ENCODE measurements around the gene EHD1. TPM values are rescaled to one million over a fixed set of nuclear protein-coding genes. Genes with fewer than 3 reads are reported as not detected.

EHD1 gene
- total RNA-seq, 1 donor = 183 TPM

GRCh38 chr11:64915376-64915887, 37.0 kb upstream of the EHD1 start:
- no peaks in the 10 kb centered on the region for H3K27me3 ChIP-seq (ENCODE audit: insufficient read depth, low read length)
- H3K4me1 ChIP-seq (ENCODE audit: insufficient read depth, low read length) = peaks cover 24% of the 10 kb centered on the region
- no peak overlapping the region for H3K4me3 ChIP-seq (ENCODE audit: low read length)
- H3K9me3 ChIP-seq (ENCODE audit: low read depth, low read length) = no peaks in the 10 kb centered on the region

- no peak overlapping the region for H3K4me3 ChIP-seq (ENCODE audit: low read length)
- H3K9me3 ChIP-seq (ENCODE audit: low read depth, low read length) = no peaks in the 10 kb centered on the region
- no peaks in the 10 kb centered on the region for H3K27me3 ChIP-seq (ENCODE audit: insufficient read depth, low read length)
- H3K4me1 ChIP-seq (ENCODE audit: insufficient read depth, low read length) = peaks cover 24% of the 10 kb centered on the region
Observed at GRCh38 chr11:64914123-64914522, 35.7 kb upstream of the EHD1 start.

- no peaks in the 10 kb centered on the region for H3K9me3 ChIP-seq (ENCODE audit: low read depth, low read length)
- H3K27me3 ChIP-seq (ENCODE audit: insufficient read depth, low read length) = no peaks in the 10 kb centered on the region
- peaks cover 24% of the 10 kb centered on the region for H3K4me1 ChIP-seq (ENCODE audit: insufficient read depth, low read length)
- H3K4me3 ChIP-seq (ENCODE audit: low read length) = no peak overlapping the region
Observed at GRCh38 chr11:64913171-64913727, 34.8 kb upstream of the EHD1 start.

- Histone ChIP-seq H3K4me1 (ENCODE audit: insufficient read depth, low read length) (peaks cover 15% of the 10 kb centered on the region), H3K4me3 (ENCODE audit: low read length) (no peak overlapping the region), H3K27me3 (ENCODE audit: insufficient read depth, low read length) (no peaks in the 10 kb centered on the region), H3K9me3 (ENCODE audit: low read depth, low read length) (no peaks in the 10 kb centered on the region)
Observed at GRCh38 chr11:64911689-64912088, 33.3 kb upstream of the EHD1 start.

- H3K4me1 ChIP-seq (ENCODE audit: insufficient read depth, low read length) = peaks cover 12% of the 10 kb centered on the region
- H3K9me3 ChIP-seq (ENCODE audit: low read depth, low read length) = no peaks in the 10 kb centered on the region
- no peaks in the 10 kb centered on the region for H3K27me3 ChIP-seq (ENCODE audit: insufficient read depth, low read length)
- no peak overlapping the region for H3K4me3 ChIP-seq (ENCODE audit: low read length)
Observed at GRCh38 chr11:64911142-64911541, 32.7 kb upstream of the EHD1 start.

- Histone ChIP-seq H3K4me3 (ENCODE audit: low read length) (no peak overlapping the region), H3K27me3 (ENCODE audit: insufficient read depth, low read length) (no peaks in the 10 kb centered on the region), H3K9me3 (ENCODE audit: low read depth, low read length) (no peaks in the 10 kb centered on the region), H3K4me1 (ENCODE audit: insufficient read depth, low read length) (peaks cover 6% of the 10 kb centered on the region)
Observed at GRCh38 chr11:64910451-64911093, 32.2 kb upstream of the EHD1 start.

GRCh38 chr11:64909653-64910343, 31.4 kb upstream of the EHD1 start:
- Histone ChIP-seq H3K4me3 (ENCODE audit: low read length) (no peak overlapping the region), H3K27me3 (ENCODE audit: insufficient read depth, low read length) (no peaks in the 10 kb centered on the region), H3K4me1 (ENCODE audit: insufficient read depth, low read length) (no peaks in the 10 kb centered on the region), H3K9me3 (ENCODE audit: low read depth, low read length) (no peaks in the 10 kb centered on the region)

GRCh38 chr11:64908766-64909165, 30.3 kb upstream of the EHD1 start:
- no peaks in the 10 kb centered on the region for H3K4me1 ChIP-seq (ENCODE audit: insufficient read depth, low read length)
- no peak overlapping the region for H3K4me3 ChIP-seq (ENCODE audit: low read length)
- H3K27me3 ChIP-seq (ENCODE audit: insufficient read depth, low read length) = no peaks in the 10 kb centered on the region
- no peaks in the 10 kb centered on the region for H3K9me3 ChIP-seq (ENCODE audit: low read depth, low read length)

GRCh38 chr11:64906314-64906635, 27.9 kb upstream of the EHD1 start:
- H3K4me1 ChIP-seq (ENCODE audit: insufficient read depth, low read length) = no peaks in the 10 kb centered on the region
- H3K27me3 ChIP-seq (ENCODE audit: insufficient read depth, low read length) = no peaks in the 10 kb centered on the region
- no peaks in the 10 kb centered on the region for H3K9me3 ChIP-seq (ENCODE audit: low read depth, low read length)

GRCh38 chr11:64905516-64906313, 27.3 kb upstream of the EHD1 start:
- Histone ChIP-seq H3K4me3 (ENCODE audit: low read length) (no peak overlapping the region), H3K4me1 (ENCODE audit: insufficient read depth, low read length) (no peaks in the 10 kb centered on the region), H3K27me3 (ENCODE audit: insufficient read depth, low read length) (no peaks in the 10 kb centered on the region), H3K9me3 (ENCODE audit: low read depth, low read length) (no peaks in the 10 kb centered on the region)

More at GRCh38 chr11:64906314-64906635, 27.9 kb upstream of the EHD1 start:
- no peak overlapping the region for H3K4me3 ChIP-seq (ENCODE audit: low read length)

GRCh38 chr11:64903291-64903833, 24.9 kb upstream of the EHD1 start:
- no peaks in the 10 kb centered on the region for H3K27me3 ChIP-seq (ENCODE audit: insufficient read depth, low read length)
- no peaks in the 10 kb centered on the region for H3K9me3 ChIP-seq (ENCODE audit: low read depth, low read length)
- peaks cover 8% of the 10 kb centered on the region for H3K4me1 ChIP-seq (ENCODE audit: insufficient read depth, low read length)
- no peak overlapping the region for H3K4me3 ChIP-seq (ENCODE audit: low read length)

GRCh38 chr11:64902102-64902900, 23.9 kb upstream of the EHD1 start:
- Histone ChIP-seq H3K4me1 (ENCODE audit: insufficient read depth, low read length) (peaks cover 8% of the 10 kb centered on the region), H3K27me3 (ENCODE audit: insufficient read depth, low read length) (no peaks in the 10 kb centered on the region), H3K4me3 (ENCODE audit: low read length) (no peak overlapping the region), H3K9me3 (ENCODE audit: low read depth, low read length) (no peaks in the 10 kb centered on the region)

- no peaks in the 10 kb centered on the region for H3K27me3 ChIP-seq (ENCODE audit: insufficient read depth, low read length)
Observed at GRCh38 chr11:64900774-64901173, 22.4 kb upstream of the EHD1 start.

GRCh38 chr11:64900263-64900678, 21.9 kb upstream of the EHD1 start:
- H3K27me3 ChIP-seq (ENCODE audit: insufficient read depth, low read length) = no peaks in the 10 kb centered on the region

More at GRCh38 chr11:64900774-64901173, 22.4 kb upstream of the EHD1 start:
- Histone ChIP-seq H3K9me3 (ENCODE audit: low read depth, low read length) (no peaks in the 10 kb centered on the region), H3K4me1 (ENCODE audit: insufficient read depth, low read length) (peaks cover 8% of the 10 kb centered on the region), H3K4me3 (ENCODE audit: low read length) (no peak overlapping the region)

More at GRCh38 chr11:64900263-64900678, 21.9 kb upstream of the EHD1 start:
- H3K4me1 ChIP-seq (ENCODE audit: insufficient read depth, low read length) = peaks cover 8% of the 10 kb centered on the region
- no peaks in the 10 kb centered on the region for H3K9me3 ChIP-seq (ENCODE audit: low read depth, low read length)
- no peak overlapping the region for H3K4me3 ChIP-seq (ENCODE audit: low read length)

All from mononuclear cell (primary cell).